Retinal pigment epithelial cell (primary cell): ENCODE results near the gene SAMD8.

ENCODE experiments used
- DNase-seq: peaks from one replicate; pipeline ENCODE4 v3.0.0-alpha.2; 2010; ENCODE audit warnings: low read depth
- H3K4me3 ChIP-seq: 2 replicates; pipeline ENCODE4 v1.5.1; 2011; ENCODE audit warnings: mild to moderate bottlenecking, low read length, control low read depth, moderate library complexity
- TF ChIP-seq, protein P1 (sequence below): conservative IDR thresholded peaks from 2 replicates; pipeline ENCODE4 v1.5.1; 2011; ENCODE audit warnings: low read depth, low read length, control low read depth, inconsistent platforms

Gene SAMD8

DNA sequence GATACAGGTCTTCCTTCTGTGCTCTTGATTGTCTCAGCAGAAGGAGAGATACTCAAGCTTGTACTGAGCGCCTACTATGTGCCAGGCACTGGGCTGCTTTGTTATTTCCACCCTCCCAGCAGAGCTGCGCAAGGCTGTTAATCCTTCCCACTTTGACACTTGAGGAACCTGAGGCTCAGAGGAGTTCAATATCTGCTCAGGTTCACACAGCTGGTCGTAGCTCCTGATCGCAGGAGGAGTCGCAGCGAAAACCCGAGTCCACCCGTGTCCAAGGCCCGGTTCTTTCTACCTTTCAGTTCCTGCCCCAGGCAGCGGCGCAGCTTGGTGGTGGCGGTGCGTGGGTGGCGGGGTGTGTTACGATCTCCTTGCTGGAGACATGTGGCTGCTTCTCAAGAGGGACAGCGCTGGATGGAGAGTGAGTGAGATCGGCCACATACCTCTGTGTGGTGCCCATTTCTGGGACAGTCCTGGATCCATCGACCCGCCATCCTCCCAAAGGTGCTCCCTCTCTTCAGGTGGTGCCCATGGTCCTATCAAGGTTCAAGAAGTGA lies 26.5 kb upstream of the SAMD8 start:
- TF ChIP-seq, protein P1, sequence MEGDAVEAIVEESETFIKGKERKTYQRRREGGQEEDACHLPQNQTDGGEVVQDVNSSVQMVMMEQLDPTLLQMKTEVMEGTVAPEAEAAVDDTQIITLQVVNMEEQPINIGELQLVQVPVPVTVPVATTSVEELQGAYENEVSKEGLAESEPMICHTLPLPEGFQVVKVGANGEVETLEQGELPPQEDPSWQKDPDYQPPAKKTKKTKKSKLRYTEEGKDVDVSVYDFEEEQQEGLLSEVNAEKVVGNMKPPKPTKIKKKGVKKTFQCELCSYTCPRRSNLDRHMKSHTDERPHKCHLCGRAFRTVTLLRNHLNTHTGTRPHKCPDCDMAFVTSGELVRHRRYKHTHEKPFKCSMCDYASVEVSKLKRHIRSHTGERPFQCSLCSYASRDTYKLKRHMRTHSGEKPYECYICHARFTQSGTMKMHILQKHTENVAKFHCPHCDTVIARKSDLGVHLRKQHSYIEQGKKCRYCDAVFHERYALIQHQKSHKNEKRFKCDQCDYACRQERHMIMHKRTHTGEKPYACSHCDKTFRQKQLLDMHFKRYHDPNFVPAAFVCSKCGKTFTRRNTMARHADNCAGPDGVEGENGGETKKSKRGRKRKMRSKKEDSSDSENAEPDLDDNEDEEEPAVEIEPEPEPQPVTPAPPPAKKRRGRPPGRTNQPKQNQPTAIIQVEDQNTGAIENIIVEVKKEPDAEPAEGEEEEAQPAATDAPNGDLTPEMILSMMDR, result no peak
- DNase-seq, result no peak
- H3K4me3 ChIP-seq, result no peak overlapping the region

DNA sequence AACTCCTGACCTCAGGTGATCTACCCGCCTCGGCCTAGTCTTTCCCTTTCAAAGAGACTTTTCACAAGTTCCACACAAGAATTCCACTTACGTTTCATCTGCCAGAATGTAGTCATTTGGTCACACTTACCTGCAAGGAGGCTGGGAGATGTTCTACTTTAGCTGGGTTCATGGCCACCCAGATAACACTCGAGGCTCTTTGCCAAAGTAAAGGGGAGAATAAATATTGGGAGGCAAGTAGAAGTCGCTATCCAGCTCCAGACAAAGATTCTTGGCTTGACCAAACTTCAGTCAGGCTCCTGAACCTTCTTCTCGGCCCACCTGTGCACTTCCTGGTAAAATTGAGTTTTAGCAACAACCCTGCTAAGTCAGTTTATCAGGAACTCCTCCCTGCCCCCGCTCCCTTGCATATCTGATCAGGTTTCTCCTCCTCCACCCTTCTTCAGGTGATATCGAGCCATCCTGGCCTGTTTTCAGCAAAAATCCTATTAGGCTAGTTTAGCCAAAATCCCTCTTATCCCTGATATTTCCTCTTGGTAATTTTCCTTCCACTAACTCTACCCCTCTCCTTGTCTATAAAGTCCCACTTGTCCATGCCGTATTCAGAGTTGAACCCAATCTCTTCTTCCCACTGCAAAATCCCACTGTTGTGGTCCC lies 25.1 kb upstream of the SAMD8 start:
- TF ChIP-seq, protein P1, result no peak
- H3K4me3 ChIP-seq, result no peak overlapping the region
- DNase-seq, result no peak

DNA sequence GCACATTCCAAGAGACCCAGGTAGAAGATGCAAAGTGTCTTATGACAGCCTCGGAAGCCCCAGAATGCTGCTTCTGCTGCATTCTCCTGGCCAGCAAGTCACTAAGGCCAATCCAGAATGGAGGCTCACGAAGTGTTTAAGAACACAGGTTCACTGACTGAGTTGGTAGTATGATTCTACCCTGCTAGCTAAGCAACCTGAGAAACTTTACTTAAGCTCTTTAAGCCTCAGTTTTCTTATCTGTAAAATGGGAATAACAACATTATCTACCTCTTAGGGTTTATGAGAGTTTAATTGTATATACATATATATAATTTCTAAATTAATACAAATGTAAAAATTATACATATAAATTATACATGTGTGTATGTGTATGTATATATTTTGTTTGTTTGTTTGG lies 22.8 kb upstream of the SAMD8 start:
- TF ChIP-seq, protein P1, result no peak
- no peak overlapping the region for H3K4me3 ChIP-seq
- no peak for DNase-seq

DNA sequence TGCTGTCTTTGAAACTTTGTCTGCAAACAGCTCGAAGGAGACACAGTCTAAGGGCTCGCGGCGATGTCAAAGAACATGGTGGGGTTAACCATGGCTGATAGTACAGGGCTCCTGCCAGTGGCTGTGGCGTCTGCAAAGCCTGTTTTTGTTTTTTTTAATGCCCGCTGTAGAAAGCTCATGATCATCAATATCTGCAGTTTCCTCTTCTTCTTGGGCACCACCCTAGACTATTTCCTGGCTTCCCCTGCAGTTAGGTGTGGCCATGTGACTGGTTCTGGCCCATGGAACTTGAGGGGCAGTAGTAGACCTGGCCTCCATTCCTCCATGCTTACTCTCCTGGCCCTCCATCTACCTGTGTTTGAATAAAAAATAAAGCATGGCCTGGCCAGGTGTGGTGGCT lies 21.8 kb upstream of the SAMD8 start:
- TF ChIP-seq, protein P1, result no peak

DNA sequence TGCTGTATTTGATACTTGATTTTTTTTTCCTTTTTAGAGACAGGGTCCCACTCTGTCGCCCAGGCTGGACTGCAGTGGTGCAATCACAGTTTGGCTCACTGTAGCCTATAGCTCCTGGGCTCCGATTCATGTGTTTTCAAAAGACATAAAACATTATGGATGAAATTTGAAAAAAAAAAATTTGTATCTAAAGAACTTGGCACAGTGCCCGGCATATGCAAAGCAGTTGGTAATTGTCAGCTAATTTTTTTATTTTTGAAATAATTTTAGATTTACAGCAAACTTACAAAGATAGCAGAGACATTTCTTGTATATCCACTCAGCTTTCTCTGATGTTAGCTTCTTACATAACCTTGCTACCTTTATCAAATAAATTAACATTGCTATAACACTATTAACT lies 20.3 kb upstream of the SAMD8 start:
- no peak overlapping the region for H3K4me3 ChIP-seq
- TF ChIP-seq, protein P1, result no peak
- no peak for DNase-seq

More for the DNA sequence above, 21.8 kb upstream of the SAMD8 start:
- H3K4me3 ChIP-seq, result no peak overlapping the region
- no peak for DNase-seq

DNA sequence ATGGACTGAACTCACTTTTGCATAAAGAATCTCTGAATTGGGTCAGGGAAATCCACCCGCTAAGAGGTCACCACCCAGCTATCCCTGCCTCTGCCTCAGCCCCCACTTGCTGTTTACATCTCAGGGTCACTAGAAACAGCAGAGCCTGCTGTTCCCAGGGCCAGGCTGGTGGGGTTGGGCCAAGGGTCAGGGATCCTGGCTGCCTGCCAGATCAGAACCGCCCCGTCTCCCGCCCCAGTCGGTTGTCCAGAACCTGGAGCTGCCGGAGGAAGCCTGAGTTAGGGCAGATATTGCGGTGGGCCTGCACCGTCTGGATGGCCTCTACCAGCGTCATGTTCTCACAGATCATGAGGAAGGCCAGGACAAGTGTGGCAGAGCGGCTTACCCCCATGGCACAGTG lies 17.0 kb upstream of the SAMD8 start:
- no peak overlapping the region for H3K4me3 ChIP-seq
- no peak for DNase-seq
- TF ChIP-seq, protein P1, result no peak

DNA sequence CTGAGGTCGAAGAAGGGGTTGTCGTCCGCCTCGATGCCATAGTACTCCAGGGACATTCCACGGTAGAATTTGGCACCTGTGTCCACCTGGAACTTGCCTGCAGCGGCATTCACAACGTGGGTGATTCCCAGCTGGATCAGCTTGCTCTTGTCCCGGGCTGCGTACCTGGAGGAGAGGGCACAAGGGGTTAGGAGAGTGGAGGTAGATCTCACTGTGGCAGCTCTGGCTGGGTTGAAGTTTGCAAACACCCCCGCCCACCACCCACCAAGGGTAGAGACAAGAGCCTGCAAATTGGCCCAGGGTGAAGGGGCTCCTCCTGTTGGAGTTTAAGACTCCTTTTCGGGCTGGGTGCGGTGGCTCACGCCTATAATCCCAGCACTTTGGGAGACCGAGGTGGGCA lies 15.8 kb upstream of the SAMD8 start:
- no peak for DNase-seq
- no peak overlapping the region for H3K4me3 ChIP-seq
- TF ChIP-seq, protein P1, result no peak
